KMS-11 (cell line): Measurements from ENCODE around the gene VSTM4.

Experiments
- H2AFZ ChIP-seq: fragments of 200-600 bp; sonication (generic); 2 replicates; pipeline ENCODE4 v1.6.1; 2016; ENCODE audit warnings: antibody characterized with exemption, mixed run types, low read depth
- H3K27ac ChIP-seq: fragments of 200-600 bp; sonication (generic); 2 replicates; pipeline ENCODE4 v1.6.1; 2016; ENCODE audit warnings: mild to moderate bottlenecking, mixed run types
- H3K27me3 ChIP-seq: fragments of 200-600 bp; sonication (generic); 2 replicates; pipeline ENCODE4 v1.6.1; 2017; ENCODE audit warnings: mild to moderate bottlenecking, low read depth, mixed run types, moderate library complexity; ENCODE audit not compliant: insufficient read depth
- H3K36me3 ChIP-seq: fragments of 200-600 bp; sonication (generic); 2 replicates; pipeline ENCODE4 v1.6.1; 2017; ENCODE audit warnings: mild to moderate bottlenecking, mixed run types; ENCODE audit not compliant: insufficient read depth
- H3K4me1 ChIP-seq: fragments of 200-600 bp; sonication (generic); 2 replicates; pipeline ENCODE4 v1.6.1; 2016; ENCODE audit warnings: mild to moderate bottlenecking, low read depth, mixed run types; ENCODE audit not compliant: poor library complexity, severe bottlenecking
- H3K4me2 ChIP-seq: fragments of 200-600 bp; sonication (generic); 2 replicates; pipeline ENCODE4 v1.7.0; 2016; ENCODE audit warnings: mild to moderate bottlenecking, mixed run types
- H3K4me3 ChIP-seq: fragments of 200-600 bp; sonication (generic); IDR thresholded peaks from 2 replicates; pipeline ENCODE4 v1.6.1; 2017; ENCODE audit warnings: low read depth, low read length, mixed read lengths; ENCODE audit not compliant: insufficient read depth
- H3K79me2 ChIP-seq: fragments of 200-600 bp; sonication (generic); 2 replicates; pipeline ENCODE4 v1.6.1; 2016; ENCODE audit warnings: low read depth, mixed run types; ENCODE audit not compliant: insufficient read depth
- H3K9ac ChIP-seq: fragments of 200-600 bp; sonication (generic); 2 replicates; pipeline ENCODE4 v1.6.1; 2016; ENCODE audit warnings: mild to moderate bottlenecking, mixed run types
- H4K20me1 ChIP-seq: fragments of 200-600 bp; sonication (generic); 2 replicates; pipeline ENCODE4 v1.6.1; 2016; ENCODE audit warnings: mild to moderate bottlenecking, mixed run types; ENCODE audit not compliant: insufficient read depth
- TF ChIP-seq, protein P1 (sequence below): fragments of 200-600 bp; sonication (generic); conservative IDR thresholded peaks from 2 replicates; pipeline ENCODE4 v1.6.1; 2017; ENCODE audit warnings: low read depth, mild to moderate bottlenecking, antibody characterized with exemption, low read length, moderate library complexity, mixed read lengths

The VSTM4 gene

DNA sequence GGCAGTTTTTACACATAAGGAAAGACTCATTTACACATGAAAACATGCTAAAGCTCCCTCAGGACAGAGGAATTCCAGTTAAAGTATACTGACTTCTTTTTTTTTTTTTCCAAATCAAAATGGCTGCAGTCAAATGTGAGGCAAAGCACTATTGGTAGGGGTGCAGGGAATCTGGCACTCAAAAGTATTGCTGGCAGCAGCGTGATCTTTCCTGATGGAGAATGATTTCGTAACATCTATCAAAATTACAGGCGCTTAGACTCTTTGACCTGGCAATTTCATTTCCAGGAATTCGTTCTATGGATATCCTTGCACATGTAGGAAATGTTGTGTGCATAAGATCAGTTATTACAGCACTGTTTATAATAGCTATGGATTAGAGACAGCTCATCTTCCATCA, 65.7 kb downstream of the VSTM4 start:
- Histone ChIP-seq H3K27ac (no peak overlapping the region), H4K20me1 (no peaks in the 10 kb centered on the region), H3K36me3 (no peaks in the 10 kb centered on the region), H2AFZ (no peak overlapping the region), H3K79me2 (no peaks in the 10 kb centered on the region), H3K4me3 (no peak overlapping the region), H3K4me2 (no peak overlapping the region), H3K27me3 (no peaks in the 10 kb centered on the region), H3K4me1 (no peaks in the 10 kb centered on the region), H3K9ac (no peak overlapping the region)
- TF ChIP-seq, protein P1, sequence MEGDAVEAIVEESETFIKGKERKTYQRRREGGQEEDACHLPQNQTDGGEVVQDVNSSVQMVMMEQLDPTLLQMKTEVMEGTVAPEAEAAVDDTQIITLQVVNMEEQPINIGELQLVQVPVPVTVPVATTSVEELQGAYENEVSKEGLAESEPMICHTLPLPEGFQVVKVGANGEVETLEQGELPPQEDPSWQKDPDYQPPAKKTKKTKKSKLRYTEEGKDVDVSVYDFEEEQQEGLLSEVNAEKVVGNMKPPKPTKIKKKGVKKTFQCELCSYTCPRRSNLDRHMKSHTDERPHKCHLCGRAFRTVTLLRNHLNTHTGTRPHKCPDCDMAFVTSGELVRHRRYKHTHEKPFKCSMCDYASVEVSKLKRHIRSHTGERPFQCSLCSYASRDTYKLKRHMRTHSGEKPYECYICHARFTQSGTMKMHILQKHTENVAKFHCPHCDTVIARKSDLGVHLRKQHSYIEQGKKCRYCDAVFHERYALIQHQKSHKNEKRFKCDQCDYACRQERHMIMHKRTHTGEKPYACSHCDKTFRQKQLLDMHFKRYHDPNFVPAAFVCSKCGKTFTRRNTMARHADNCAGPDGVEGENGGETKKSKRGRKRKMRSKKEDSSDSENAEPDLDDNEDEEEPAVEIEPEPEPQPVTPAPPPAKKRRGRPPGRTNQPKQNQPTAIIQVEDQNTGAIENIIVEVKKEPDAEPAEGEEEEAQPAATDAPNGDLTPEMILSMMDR = no peak

DNA sequence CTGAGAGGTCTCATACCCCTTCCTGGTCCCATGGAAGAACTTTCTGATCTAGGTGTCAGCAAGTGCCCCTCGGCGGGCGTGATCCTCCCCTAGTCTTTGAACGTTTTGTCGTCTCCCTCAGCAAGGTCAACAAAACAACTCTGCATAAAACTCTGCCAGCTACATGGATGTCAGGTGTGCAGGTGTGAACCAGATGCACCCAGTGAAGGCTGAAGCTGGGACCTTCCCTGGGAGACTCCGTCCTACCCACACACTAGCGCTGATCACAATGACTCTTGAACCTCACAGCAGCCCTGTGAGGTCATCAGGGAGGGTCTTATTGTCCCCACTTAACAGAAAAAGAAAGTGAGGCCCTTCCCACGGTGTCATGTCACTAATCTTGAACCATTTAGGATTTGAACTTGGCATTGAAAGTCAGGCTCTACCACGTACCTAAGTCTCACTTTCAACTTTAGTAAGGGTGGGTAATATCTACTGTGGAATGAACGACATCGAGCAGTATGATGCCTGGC, 68.1 kb downstream of the VSTM4 start:
- Histone ChIP-seq H2AFZ (no peak overlapping the region), H4K20me1 (no peaks in the 10 kb centered on the region), H3K9ac (no peak overlapping the region), H3K4me3 (no peak overlapping the region), H3K27ac (no peak overlapping the region), H3K4me1 (no peaks in the 10 kb centered on the region), H3K27me3 (no peaks in the 10 kb centered on the region), H3K36me3 (no peaks in the 10 kb centered on the region), H3K4me2 (no peak overlapping the region), H3K79me2 (no peaks in the 10 kb centered on the region)
- TF ChIP-seq, protein P1 = no peak

DNA sequence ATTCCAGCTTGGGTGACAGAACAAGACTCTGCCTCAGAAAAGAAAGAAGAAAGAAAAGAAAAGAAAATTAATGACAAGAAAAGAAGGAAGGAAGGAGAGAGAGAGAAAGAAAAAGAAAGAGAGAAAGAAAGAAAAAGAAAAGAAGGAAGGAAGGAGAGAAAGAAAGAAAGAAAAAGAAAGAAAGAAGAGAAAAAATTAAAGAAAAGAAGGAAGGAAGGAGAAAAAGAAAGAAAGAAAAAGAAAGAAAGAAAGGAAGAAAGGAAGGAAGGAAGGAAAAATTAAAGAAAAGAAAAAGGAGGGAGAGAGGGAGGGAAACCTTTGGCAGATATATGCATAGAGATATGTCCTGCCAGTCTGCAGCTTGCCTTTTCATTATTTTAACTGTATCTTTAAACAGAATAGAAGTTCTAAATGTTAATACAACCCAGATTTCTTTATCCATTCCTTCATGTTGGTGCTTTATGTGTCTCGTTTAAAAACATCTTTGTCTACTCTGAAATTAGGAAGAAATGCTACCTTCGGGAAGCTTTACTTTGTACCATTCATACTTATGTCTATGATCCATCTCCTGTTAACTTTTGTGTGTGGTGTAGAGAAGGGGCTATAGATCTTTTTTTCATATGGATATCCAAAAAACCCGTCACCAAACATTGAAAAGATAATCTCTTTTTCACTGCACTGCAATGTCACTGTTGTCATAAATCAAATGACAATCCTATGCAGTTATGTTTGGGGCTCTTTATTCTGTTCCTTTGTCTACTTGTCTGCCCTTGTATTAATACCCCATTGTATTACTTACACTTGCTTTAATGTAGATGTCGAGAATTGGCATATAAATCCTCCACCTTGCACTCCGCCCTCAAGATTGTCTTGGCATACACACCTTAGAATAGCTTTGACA, 70.8 kb downstream of the VSTM4 start:
- TF ChIP-seq, protein P1 = no peak
- Histone ChIP-seq H3K4me1 (no peaks in the 10 kb centered on the region), H4K20me1 (no peaks in the 10 kb centered on the region), H3K27ac (no peak overlapping the region), H3K36me3 (no peaks in the 10 kb centered on the region), H2AFZ (no peak overlapping the region), H3K4me2 (no peak overlapping the region), H3K4me3 (no peak overlapping the region), H3K9ac (no peak overlapping the region), H3K79me2 (no peaks in the 10 kb centered on the region), H3K27me3 (no peaks in the 10 kb centered on the region)

GRCh38 chr10:49040601-49041000, 74.7 kb downstream of the VSTM4 start:
- Histone ChIP-seq H3K4me2 (no peak overlapping the region), H4K20me1 (no peaks in the 10 kb centered on the region), H3K36me3 (no peaks in the 10 kb centered on the region), H3K4me1 (no peaks in the 10 kb centered on the region), H3K27me3 (no peaks in the 10 kb centered on the region), H3K9ac (no peak overlapping the region), H3K79me2 (no peaks in the 10 kb centered on the region), H3K4me3 (no peak overlapping the region), H3K27ac (no peak overlapping the region), H2AFZ (no peak overlapping the region)
- TF ChIP-seq, protein P1 = no peak
